K562 (cell line): Measurements from ENCODE around the gene LOXL4. TPM values are rescaled to one million over a fixed set of nuclear protein-coding genes. Genes with fewer than 3 reads are reported as not detected.

Source experiments
- ATAC-seq: fragments of 200-7000 bp; cut with Tn5 transposase; 3 replicates; pipeline ENCODE4 v1.9.1; 2020; ENCODE audit warnings: moderate library complexity
- BruUV-seq: library from RNA; stranded (reverse); fragments of 400-500 nt; replicated peaks from 2 replicates; lab custom pipeline; 2021; lab: Mats Ljungman, UMichigan
- CTCF ChIA-PET: fragments of 300-600 bp; formaldehyde crosslinking; extraction: SDS; loops from one replicate; lab custom pipeline; 2021; ENCODE audit warnings: low intra/inter-chr PET ratio; lab: Yijun Ruan, JAX
- POLR2A ChIA-PET: fragments of 300-600, 350-650 bp; sonication (Branson Sonifier 250); formaldehyde crosslinking; extraction: SDS; loops from one replicate; lab custom pipeline; 2021; ENCODE audit warnings: antibody characterized with exemption, inconsistent platforms; lab: Yijun Ruan, JAX
- DNase-seq, 4 experiments: peaks; one replicate each; pipeline versions ENCODE4 v3.0.0 to v3.0.0-alpha.2; 2011 to 2018; ENCODE audit warnings: low spot score in 3 of 4, mixed read lengths in 3 of 4; ENCODE audit errors: extremely low read depth in 1 of 4
- FAIRE-seq: peaks from 2 replicates; lab custom pipeline; 2011; peaks lifted over from hg19 to GRCh38; lab: Jason Lieb, UNC
- H2AFZ ChIP-seq: 2 replicates; pipeline ENCODE4 v1.6.0; 2011; ENCODE audit warnings: low read depth, low read length, control low read depth, inconsistent platforms
- H3K27ac ChIP-seq: fragments of 200-600 bp; 3 replicates; pipeline ENCODE4 v1.8.0; 2011; ENCODE audit warnings: low read depth, mild to moderate bottlenecking, control low read depth, inconsistent platforms, low read length, moderate library complexity, mixed read lengths; ENCODE audit errors: extremely low read depth
- H3K27me3 ChIP-seq, 2 experiments: fragments of 300-600 bp in 1 of 2; 2 replicates in 1 of 2; 3 replicates in 1 of 2; pipeline versions ENCODE4 v1.6.0 to v1.8.0; 2011; ENCODE audit warnings: inconsistent platforms in 2 of 2, low read length in 2 of 2, mild to moderate bottlenecking in 1 of 2, mixed read lengths in 1 of 2, moderate library complexity in 1 of 2; ENCODE audit not compliant: control insufficient read depth in 2 of 2, insufficient read depth in 2 of 2
- H3K36me3 ChIP-seq: fragments of 300-600 bp; 3 replicates; pipeline ENCODE4 v1.8.0; 2011; ENCODE audit warnings: mild to moderate bottlenecking, low read length, inconsistent platforms; ENCODE audit not compliant: control insufficient read depth, insufficient read depth
- H3K4me1 ChIP-seq, 2 experiments: fragments of 200-600 bp in 1 of 2; replicated peaks in 1 of 2; 2 replicates in 1 of 2; 3 replicates in 1 of 2; pipeline versions ENCODE4 v1.5.1 to v1.8.0; 2011; ENCODE audit warnings: inconsistent platforms in 2 of 2, low read length in 2 of 2, mild to moderate bottlenecking in 1 of 2, mixed read lengths in 1 of 2, moderate library complexity in 1 of 2; ENCODE audit not compliant: control insufficient read depth in 2 of 2, insufficient read depth in 2 of 2
- H3K4me2 ChIP-seq: 2 replicates; pipeline ENCODE4 v1.6.1; 2011; ENCODE audit warnings: low read length, control low read depth, inconsistent platforms, mixed read lengths; ENCODE audit not compliant: insufficient read depth
- H3K4me3 ChIP-seq: fragments of 200-600 bp; sonication (generic), shearing (Covaris generic); 2 replicates; pipeline ENCODE4 v1.5.1; 2016; ENCODE audit warnings: control low read depth, inconsistent platforms
- H3K79me2 ChIP-seq: fragments of 200-600 bp; 3 replicates; pipeline ENCODE4 v1.8.0; 2011; ENCODE audit warnings: low read length, inconsistent platforms; ENCODE audit not compliant: control insufficient read depth, insufficient read depth
- H3K9ac ChIP-seq, 2 experiments: 2 replicates each; pipeline versions ENCODE4 v1.6.0 to v1.6.1; 2011; ENCODE audit warnings: low read depth in 2 of 2, low read length in 2 of 2, control low read depth in 1 of 2, inconsistent platforms in 1 of 2, mild to moderate bottlenecking in 1 of 2, mixed read lengths in 1 of 2; ENCODE audit not compliant: insufficient read depth in 1 of 2
- H3K9me1 ChIP-seq: one replicate; pipeline ENCODE4 v1.6.0; 2011; ENCODE audit warnings: inconsistent platforms, mild to moderate bottlenecking, low read length, moderate library complexity; ENCODE audit not compliant: control insufficient read depth, insufficient read depth
- H3K9me3 ChIP-seq: replicated peaks from 2 replicates; pipeline ENCODE4 v1.5.1; 2011; ENCODE audit warnings: low read depth, low read length, inconsistent platforms; ENCODE audit not compliant: control insufficient read depth, insufficient read depth
- H4K20me1 ChIP-seq: replicated peaks from 2 replicates; pipeline ENCODE4 v1.6.1; 2011; ENCODE audit warnings: low read length, inconsistent platforms, mixed read lengths; ENCODE audit not compliant: control insufficient read depth, insufficient read depth
- ARNT ChIP-seq, 2 experiments: fragments of 450-650 bp; IDR thresholded peaks; 2 replicates each; pipeline ENCODE4 v1.6.1; 2016; ENCODE audit warnings: mild to moderate bottlenecking in 1 of 2
- EGR1 ChIP-seq: fragments of 450-650 bp; conservative IDR thresholded peaks from 2 replicates; pipeline ENCODE4 v1.6.1; 2017; ENCODE audit warnings: mild to moderate bottlenecking
- FOXA3 ChIP-seq, 2 experiments: fragments of 450-650 bp in 1 of 2; sonication (generic) in 1 of 2; formaldehyde crosslinking; IDR thresholded peaks in 1 of 2; conservative IDR thresholded peaks in 1 of 2; 2 replicates each; pipeline versions ENCODE4 v1.4.0 to v1.8.0; 2020 to 2022; ENCODE audit warnings: mild to moderate bottlenecking in 2 of 2, missing genetic modification reagents in 1 of 2
- IFI16 ChIP-seq: fragments of 250-450 bp; sonication (Bioruptor Pico); IDR thresholded peaks from 2 replicates; pipeline ENCODE4 v2.1.2; 2022; ENCODE audit warnings: mild to moderate bottlenecking, inconsistent platforms
- MYC ChIP-seq, 2 experiments: fragments of 250-450 bp in 1 of 2; sonication (Bioruptor Pico) in 1 of 2; IDR thresholded peaks; 2 replicates each; pipeline versions ENCODE4 v1.5.1 to v1.6.1; 2012 to 2021; ENCODE audit warnings: low read depth in 2 of 2, borderline replicate concordance in 1 of 2, improper control_type of control experiment in 1 of 2, low read length in 1 of 2, mild to moderate bottlenecking in 1 of 2, moderate library complexity in 1 of 2
- NR2C2 ChIP-seq, 2 experiments: fragments of 200-800 bp in 1 of 2; sonication (Bioruptor generic) in 1 of 2; sonication (generic) in 1 of 2; formaldehyde crosslinking in 1 of 2; IDR thresholded peaks; 2 replicates each; pipeline versions ENCODE4 v1.6.1 to v1.8.0; 2016 to 2022; ENCODE audit warnings: mild to moderate bottlenecking in 1 of 2, missing compliant biosample characterization in 1 of 2, missing genetic modification characterization in 1 of 2, missing genetic modification reagents in 1 of 2
- PHF8 ChIP-seq: fragments of 200-600 bp; sonication (generic); IDR thresholded peaks from 2 replicates; pipeline ENCODE4 v1.6.1; 2012; ENCODE audit warnings: mixed run types, mild to moderate bottlenecking, inconsistent platforms, low read length, moderate library complexity, borderline replicate concordance
- STAT5A ChIP-seq: IDR thresholded peaks from 2 replicates; pipeline ENCODE4 v1.6.1; 2012; ENCODE audit warnings: low read length, inconsistent platforms, borderline replicate concordance
- ZNF384 ChIP-seq: IDR thresholded peaks from 2 replicates; pipeline ENCODE4 v1.6.1; 2012; ENCODE audit warnings: low read depth, low read length, improper control_type of control experiment
- ZNF586 ChIP-seq: fragments of 450-650 bp; formaldehyde crosslinking; conservative IDR thresholded peaks from 2 replicates; pipeline ENCODE4 v1.4.0; 2020; ENCODE audit warnings: mild to moderate bottlenecking, moderate library complexity
- WGBS: fragments of 100-300 bp; shearing (Covaris generic); methylation state at CpG from one replicate; pipeline ENCODE4 v1.1.6; 2016; ENCODE audit warnings: low coverage, mixed read lengths; ENCODE audit not compliant: insufficient coverage; ENCODE audit errors: missing lambda C conversion rate; 5-methylcytosine and 5-hydroxymethylcytosine counted together
- in situ Hi-C: fragments of 300-500 bp; cut with MboI; formaldehyde crosslinking; loops from 4 replicates; pipeline ENCODE4 v1.15.0; 2018; ENCODE audit warnings: inconsistent platforms, mixed read lengths
- intact Hi-C: fragments of 100-400 bp; cut with micrococcal nuclease; formaldehyde crosslinking; loops from 2 replicates; pipeline ENCODE4 v1.14.2; 2022
- polyA plus RNA-seq, 8 experiments: library from polyadenylated mRNA; depleted of rRNA in 4 of 8; stranded (reverse) in 5 of 8; unstranded in 3 of 8; fragments of >200 nt; fragmentation: Nextera tagmentation in 2 of 8; fragmentation: Illumina TruSeq in 1 of 8; extraction: Ambion mirVana in 2 of 8; extraction: Trizol in 1 of 8; gene quantifications; 2 replicates each; pipeline versions ENCODE4 v1.2.1 to v1.2.3, GENCODE V29; 2011 to 2014; ENCODE audit warnings: inconsistent platforms in 1 of 8, missing spikeins in 1 of 8
- total RNA-seq, 7 experiments: library from RNA; depleted of rRNA in 6 of 7; stranded (reverse); fragments of >200 nt in 6 of 7; fragmentation: Illumina TruSeq in 2 of 7; extraction: Trizol in 2 of 7; gene quantifications; 2 replicates each; pipeline versions ENCODE4 v1.2.1 to v1.2.3, GENCODE V29; 2011 to 2021; ENCODE audit warnings: low replicate concordance in 1 of 7

LOXL4 gene
- total and polyA plus RNA-seq, 9 of the 15 experiments (the other 6 are each of a cell fraction or from before 2014, with no cell fraction given): 0.03 to 0.35 (median 0.05) TPM; not detected in 3

GRCh38 chr10:98314532-98315284 lies 46.7 kb upstream of the LOXL4 start:
- DNase-seq (no peak), ATAC-seq (no peak), FAIRE-seq (no peak)
- Histone ChIP-seq H3K4me1 (no peaks in the 10 kb centered on the region; a peak in 1 of 5 replicates), H3K27ac (no peak overlapping the region), H3K9me3 (no peaks in the 10 kb centered on the region), H3K9ac (no peak overlapping the region), H3K79me2 (no peaks in the 10 kb centered on the region), H2AFZ (no peak overlapping the region), H4K20me1 (no peaks in the 10 kb centered on the region), H3K4me3 (no peak overlapping the region), H3K9me1 (no peaks in the 10 kb centered on the region), H3K36me3 (no peaks in the 10 kb centered on the region), H3K4me2 (no peak overlapping the region), H3K27me3 (peaks cover 2 to 27% of the 10 kb centered on the region in 2 experiments; a peak in 4 of 5 replicates)
- in situ Hi-C loops: loop anchor here (25.0 kb wide), 1 partner anchor 402 kb away; no protein-coding TSS in a partner anchor
- TF ChIP-seq FOXA3 (CRISPR knock-in tag; conservative IDR thresholded peaks at IDR 0.05 in 1 of 2, IDR thresholded peaks at IDR 0.05 in 1 of 2) (no peak), EGR1 (no peak), NR2C2 (CRISPR knock-in tag; IDR thresholded peaks at IDR 0.05) (no peak), NR2C2 (tag; IDR thresholded peaks at IDR 0.05) (no peak), MYC (IDR thresholded peaks at IDR 0.05; ENCODE audit: low read depth, low read length) (no peak), MYC (CRISPR knock-in tag; IDR thresholded peaks at IDR 0.05; ENCODE audit: borderline replicate concordance, low read depth) (no peak), PHF8 (no peak), STAT5A (no peak), ARNT (IDR thresholded peaks at IDR 0.05) (no peak), ZNF586 (CRISPR knock-in tag) (no peak), ZNF384 (no peak), IFI16 (CRISPR knock-in tag) (no peak)
- ChIA-PET POLR2A (no interaction called here), CTCF (no interaction called here)
- 2% methylated on average over 8 of the region's 8 CpGs for WGBS
- intact Hi-C loops: no loop called here
- no TSS peak for BruUV-seq
